ENCODE data around the gene NSDHL.
"Not testable (repeated sequence)": the region's sequence is repeated elsewhere in the genome, so short reads cannot be mapped to it uniquely, and the experiment has no call there.

Gene NSDHL

GRCh38 chrX:152893980-152894610, 63.2 kb downstream of the NSDHL start:
- no peak for DNase-seq (ENCODE audit: low read depth in 3 of 3)

- DNase-seq (ENCODE audit: low read depth in 3 of 3), result no peak
Measured at GRCh38 chrX:152895121-152895520, 64.3 kb downstream of the NSDHL start.

DNA sequence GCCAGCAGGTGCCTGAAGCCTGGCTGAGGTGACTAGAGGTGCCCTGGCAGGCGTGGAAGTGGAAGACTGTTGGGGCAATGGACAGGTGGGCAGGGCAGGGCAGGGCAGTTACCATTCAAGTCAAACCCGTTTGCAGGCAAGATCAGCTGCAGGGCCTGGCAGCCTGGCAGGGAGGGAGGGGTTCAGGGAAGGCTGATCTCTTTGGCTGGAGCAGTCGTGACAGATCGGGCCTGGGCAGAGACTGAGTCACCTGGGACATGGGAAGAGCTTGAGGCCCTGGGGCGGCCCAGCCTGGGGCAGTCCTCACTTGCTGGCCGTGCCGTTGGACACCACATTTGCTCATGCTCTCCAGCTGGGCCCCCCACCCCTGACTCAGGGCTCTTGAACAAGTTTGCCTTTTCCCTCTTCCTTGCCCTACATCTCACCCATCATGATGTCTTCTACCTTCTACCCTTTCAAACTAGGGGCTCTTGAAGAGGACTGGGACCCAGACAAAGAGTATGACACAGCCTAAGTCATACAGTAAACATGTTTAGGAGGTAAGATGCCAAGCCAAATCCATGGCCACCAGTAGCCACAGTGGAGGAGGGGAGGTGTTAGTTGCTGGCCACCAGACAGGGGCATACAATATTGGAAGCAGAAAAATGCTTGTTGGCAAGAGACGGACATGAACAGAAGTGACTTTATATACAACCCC, 65.0 kb downstream of the NSDHL start:
- no peak for DNase-seq (ENCODE audit: low read depth in 3 of 3)

- DNase-seq (ENCODE audit: low read depth in 3 of 3), result no peak
Measured at GRCh38 chrX:152896450-152896849, 65.6 kb downstream of the NSDHL start.

DNA sequence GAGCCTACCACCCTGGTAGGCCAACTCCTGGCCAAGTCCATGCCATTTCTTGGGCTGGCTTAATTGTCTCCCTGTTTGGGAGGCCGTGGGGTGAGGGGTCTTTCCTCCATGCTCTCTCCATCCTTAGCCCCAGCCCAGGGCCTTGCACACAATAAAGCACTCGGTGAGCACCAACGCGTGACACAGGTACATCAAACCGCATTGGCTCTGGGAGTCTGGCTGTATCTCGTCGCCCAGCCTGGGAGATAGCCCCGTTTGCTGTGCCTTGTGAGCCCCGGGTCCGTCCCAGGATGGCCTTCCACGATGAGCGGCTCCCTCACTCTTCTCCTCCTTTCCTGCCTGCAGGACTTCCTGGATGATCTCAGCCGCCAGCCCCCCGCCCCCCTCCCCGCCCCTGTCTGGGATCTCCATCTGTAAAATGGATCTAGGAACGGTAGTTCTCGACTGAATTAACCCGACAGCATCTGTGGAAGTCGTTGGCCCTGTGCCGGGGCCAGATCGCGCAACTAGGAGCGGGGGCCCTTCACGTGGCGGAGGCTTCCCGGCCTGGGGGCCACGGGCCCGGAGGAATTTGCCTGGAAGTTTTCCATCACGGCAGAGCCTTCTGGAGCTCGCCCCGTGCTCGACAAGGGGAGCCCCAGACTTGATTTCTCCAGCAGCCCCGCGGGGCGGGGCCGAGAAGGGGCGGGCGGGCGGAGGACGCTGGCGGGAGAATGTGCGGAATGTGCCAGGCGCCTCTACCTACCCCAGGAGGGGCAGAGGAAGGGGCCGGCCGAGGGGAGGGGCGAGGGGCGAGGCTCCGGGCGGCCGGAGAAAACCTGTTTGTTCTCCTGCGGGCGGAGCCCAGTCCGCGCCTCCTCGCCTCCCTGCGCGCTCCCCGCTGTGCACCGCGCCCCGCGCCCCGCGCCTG, 66.6 kb downstream of the NSDHL start, which contains the start of gene ZNF185:
ZNF185 (plus strand) TSS at position 846 of the 910 bp plus-strand sequence. CDS start 16,423 bp downstream, outside the sequence.
- DNase-seq (ENCODE audit: low read depth in 3 of 3), result peak in 1 of 3 experiments; percentile 27

GRCh38 chrX:152898442-152898841, 67.6 kb downstream of the NSDHL start:
- DNase-seq (ENCODE audit: low read depth in 3 of 3), result no peak

DNA sequence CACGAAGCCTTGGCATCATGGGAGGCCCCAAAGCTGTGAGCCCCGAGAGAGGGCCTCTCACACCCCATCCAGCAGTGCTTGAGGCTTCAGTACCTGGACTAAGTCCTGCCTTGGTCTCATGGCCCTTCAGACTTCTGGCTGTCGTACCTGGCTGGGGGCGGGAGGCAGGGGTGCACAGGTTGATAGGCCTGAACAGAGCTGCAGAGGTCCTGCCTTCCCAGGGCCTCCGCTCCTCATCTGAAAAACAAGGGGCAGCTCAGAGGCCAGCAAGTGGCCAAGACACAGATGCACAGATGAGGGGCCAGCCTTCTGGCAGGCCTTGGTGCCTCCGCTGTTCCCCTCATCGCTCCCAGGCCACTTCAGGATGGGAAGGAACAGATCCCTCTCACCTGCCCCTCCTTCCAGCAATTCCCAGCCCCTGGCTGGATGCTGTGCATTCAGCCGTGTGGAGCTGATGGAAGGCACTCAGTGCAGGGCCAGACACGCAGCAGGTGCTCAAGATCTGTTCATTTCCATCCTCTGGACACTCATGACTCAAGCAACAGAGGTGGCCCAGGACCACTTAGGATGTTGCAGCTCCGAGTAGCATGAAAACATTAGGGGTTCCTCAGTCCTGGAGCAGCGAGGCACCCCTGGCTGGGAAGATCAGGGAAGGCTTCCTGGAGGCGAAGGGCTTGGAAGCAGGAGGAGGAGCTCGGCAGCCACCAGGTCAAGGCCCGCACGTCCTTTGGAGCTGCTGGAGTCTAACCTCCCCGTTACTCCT, 68.4 kb downstream of the NSDHL start:
- no peak for DNase-seq (ENCODE audit: low read depth in 3 of 3)

GRCh38 chrX:152899874-152900719, 69.2 kb downstream of the NSDHL start:
- DNase-seq (ENCODE audit: low read depth in 3 of 3), result no peak

DNA sequence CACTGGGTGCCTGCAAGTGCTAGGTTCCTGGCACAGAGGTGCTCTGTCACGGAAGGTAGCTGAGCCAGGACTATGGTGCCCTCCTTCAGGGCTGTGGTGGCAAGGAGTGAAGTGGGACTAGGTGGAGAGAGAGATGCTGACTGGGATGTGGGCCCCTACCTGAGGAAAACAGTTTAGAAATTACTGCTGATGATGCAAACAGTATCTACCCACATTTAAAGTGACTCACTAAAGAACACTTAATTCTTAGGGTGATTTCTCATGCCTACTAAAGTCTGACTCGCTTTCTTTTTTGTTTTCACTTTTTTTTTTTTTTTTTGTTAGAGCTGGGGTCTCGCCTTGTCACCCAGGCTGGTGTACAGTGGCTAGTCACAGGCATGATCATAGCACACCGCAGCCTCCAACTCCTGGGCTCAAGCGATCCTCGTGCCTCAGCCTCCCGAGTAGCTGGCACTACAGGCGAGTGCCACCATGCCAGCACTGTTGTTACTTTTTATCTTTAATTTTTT, 70.1 kb downstream of the NSDHL start:
- no peak for DNase-seq (ENCODE audit: low read depth in 3 of 3)

- no peak for DNase-seq (ENCODE audit: low read depth in 3 of 3)
Measured at GRCh38 chrX:152901816-152902501, 71.1 kb downstream of the NSDHL start.

DNA sequence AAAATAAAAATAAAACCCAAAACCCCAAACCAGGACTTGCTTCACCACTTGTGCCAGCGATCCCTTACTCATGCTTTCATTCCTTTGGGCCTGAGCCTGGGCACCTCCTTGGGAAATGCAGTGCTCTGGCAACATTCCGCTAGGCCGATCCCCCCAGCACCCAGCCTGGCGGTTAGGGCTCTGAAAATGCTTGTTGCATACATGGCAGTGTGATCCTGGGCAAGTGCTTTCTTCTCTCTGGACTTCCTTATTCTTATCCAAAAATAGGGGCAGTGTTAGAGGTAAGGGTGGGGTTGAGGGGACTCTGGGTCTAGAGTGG, 71.6 kb downstream of the NSDHL start:
- DNase-seq (ENCODE audit: low read depth in 3 of 3), result no peak

DNA sequence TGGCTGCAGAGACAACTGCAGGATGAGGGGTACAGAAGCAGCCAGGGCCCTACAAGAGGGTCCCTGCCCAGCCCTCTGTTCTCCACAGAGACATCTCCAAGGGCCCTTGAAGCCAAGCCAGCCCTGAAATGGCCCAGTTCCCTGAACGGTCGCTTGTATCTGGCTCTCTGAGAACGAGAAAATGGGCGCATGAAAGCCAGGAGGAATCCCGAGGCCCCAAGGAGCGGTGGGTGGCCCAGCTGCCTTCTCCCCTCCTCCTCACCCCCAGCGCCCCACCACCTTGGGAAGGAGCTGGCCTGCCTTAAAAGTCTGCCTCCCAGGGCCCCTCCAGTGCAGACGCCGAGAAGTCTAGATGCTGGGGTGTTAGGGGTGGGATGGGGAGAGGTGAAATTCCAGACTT, 72.7 kb downstream of the NSDHL start:
- DNase-seq (ENCODE audit: low read depth in 3 of 3), result no peak

GRCh38 chrX:152904151-152905080, 73.6 kb downstream of the NSDHL start:
- DNase-seq (ENCODE audit: low read depth in 3 of 3), result peak in 1 of 3 experiments; percentile 26

DNA sequence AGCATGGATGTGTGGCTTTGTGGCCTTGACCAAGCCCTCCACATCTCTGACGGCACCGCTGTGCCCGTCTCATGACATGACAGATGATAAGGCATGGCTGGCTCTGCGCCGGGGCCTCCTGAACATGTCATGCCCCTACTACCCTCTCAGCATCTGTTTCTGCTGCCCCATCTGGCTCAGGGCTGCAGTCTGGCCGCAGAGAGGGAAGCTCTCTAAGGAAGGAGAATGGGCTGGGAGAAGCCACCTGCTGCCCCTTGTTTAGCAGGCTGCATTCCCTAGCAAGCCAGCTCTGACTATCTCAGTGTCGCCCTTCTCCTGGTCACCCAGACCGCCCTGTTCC, 74.2 kb downstream of the NSDHL start:
- no peak for DNase-seq (ENCODE audit: low read depth in 3 of 3)

DNA sequence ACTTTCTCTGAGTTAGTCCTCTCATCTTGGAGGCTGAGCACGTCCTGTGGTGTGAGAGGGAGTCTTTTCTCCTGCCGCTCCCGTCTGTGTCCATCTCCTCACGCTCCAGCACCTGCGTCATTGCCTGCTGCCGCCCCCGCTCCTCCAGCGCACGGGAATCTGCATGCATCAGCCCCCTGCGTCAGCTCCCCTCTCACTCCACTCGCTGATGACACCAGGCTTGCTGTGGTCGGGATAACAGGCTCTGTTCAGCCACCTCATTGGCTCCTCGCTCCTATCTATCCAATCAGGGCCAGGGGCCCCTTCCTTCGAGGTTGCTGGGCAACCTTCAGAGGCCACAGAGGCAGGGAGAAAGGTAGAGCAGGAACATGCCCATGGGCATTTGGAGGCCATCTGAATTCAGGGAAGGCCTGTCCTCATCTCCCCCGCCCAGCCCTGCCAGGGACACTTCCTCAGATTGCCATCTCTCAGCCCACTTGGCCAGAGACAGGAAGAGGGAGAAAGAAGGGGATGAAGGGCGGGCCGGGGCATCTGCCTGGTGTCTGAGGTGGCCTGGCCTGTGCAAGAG, 76.3 kb downstream of the NSDHL start:
- DNase-seq (ENCODE audit: low read depth in 3 of 3), result no peak

- no peak for DNase-seq (ENCODE audit: low read depth in 3 of 3)
Measured at GRCh38 chrX:152908486-152908885, 77.6 kb downstream of the NSDHL start.

DNA sequence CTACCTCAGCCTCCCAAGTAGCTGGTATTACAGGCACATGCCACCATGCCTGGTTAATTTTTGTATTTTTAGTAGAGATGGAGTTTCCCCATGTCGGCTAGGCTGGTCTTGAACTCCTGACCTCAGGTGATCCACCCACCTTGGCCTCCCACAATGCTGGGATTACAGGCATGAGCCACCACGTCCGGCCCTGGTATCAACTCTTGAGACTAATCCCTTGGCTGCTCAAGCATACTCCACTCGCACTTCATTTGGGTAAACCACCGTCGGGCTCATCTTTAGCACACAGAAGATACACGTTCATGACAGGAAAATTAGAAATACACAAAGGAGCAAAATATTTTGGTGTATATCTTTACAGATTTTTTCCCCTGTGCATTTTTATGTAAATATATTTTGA, 79.2 kb downstream of the NSDHL start:
- DNase-seq (ENCODE audit: low read depth in 3 of 3), result not testable (repeated sequence)

- no peak for DNase-seq (ENCODE audit: low read depth in 3 of 3)
Measured at GRCh38 chrX:152912106-152912505, 81.2 kb downstream of the NSDHL start.

GRCh38 chrX:152912641-152913040, 81.8 kb downstream of the NSDHL start:
- no peak for DNase-seq (ENCODE audit: low read depth in 3 of 3)
